Right atrium auricular region (tissue), 2 donors: ENCODE data around the gene RAP1GAP. TPM values are rescaled to one million over a fixed set of nuclear protein-coding genes. Genes with fewer than 3 reads are reported as not detected.

Experiments
- DNase-seq: peaks from one replicate; pipeline ENCODE4 v3.0.0-alpha.2; 2019; ENCODE audit warnings: low spot score
- H3K27ac ChIP-seq, 2 donors: fragments of 200-600 bp; sonication (generic); 1 replicate in 1 of 2; 2 replicates in 1 of 2; pipeline ENCODE4 v1.5.1; 2016 to 2019
- H3K27me3 ChIP-seq, 2 donors: fragments of 200-600 bp; sonication (generic); one replicate each; pipeline versions ENCODE4 v1.5.1 to v1.6.0; 2017 to 2019
- H3K36me3 ChIP-seq: fragments of 200-600 bp; sonication (generic); one replicate; pipeline ENCODE4 v1.5.1; 2016
- H3K4me1 ChIP-seq, 2 donors: fragments of 200-600 bp; sonication (generic); one replicate each; pipeline versions ENCODE4 v1.5.1 to v1.6.0; 2017 to 2019
- H3K4me3 ChIP-seq, 2 donors: fragments of 200-600 bp; sonication (generic); 1 replicate in 1 of 2; 2 replicates in 1 of 2; pipeline ENCODE4 v1.5.1; 2017 to 2019; ENCODE audit warnings: mild to moderate bottlenecking in 1 of 2, moderate library complexity in 1 of 2
- H3K9me3 ChIP-seq, 2 donors: fragments of 200-600 bp; sonication (generic); one replicate each; pipeline ENCODE4 v1.5.1; 2019
- CTCF ChIP-seq, 2 donors: fragments of 200-600 bp; sonication (generic); IDR thresholded peaks; one replicate each; pipeline ENCODE4 v1.5.1; 2019; ENCODE audit warnings: antibody characterized with exemption in 2 of 2
- total RNA-seq, 2 donors: library from RNA; depleted of rRNA; stranded (reverse); fragments of >200 nt; gene quantifications; one replicate each; pipeline ENCODE4 v1.1.0, GENCODE V29; 2016

The RAP1GAP gene
- total RNA-seq, 2 donors from 2014 or later, result 4.0 to 8.4 TPM

DNA sequence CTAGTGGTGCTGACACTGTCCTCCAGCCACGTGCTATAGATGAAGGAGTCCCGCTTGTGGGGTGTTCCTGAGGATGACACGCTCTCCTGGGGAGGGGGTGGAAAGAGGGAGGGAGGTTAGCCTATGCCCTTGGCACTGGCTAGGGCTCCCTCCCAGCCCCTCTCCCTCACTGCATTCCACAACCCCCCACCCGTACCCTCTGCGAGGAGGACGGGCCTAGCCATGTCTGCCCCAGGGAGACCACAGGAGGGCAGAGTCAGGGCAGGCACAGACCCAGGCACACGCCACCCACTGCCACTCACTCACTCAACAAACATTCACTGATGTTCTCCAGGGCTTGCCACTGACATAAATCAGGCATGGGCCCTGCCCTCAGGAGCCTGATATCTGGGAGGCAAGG is 70.7 kb downstream of the RAP1GAP start:
- Histone ChIP-seq H3K27me3 (no peaks in the 10 kb centered on the region), H3K4me3 (no peak overlapping the region), H3K4me1 (no peaks in the 10 kb centered on the region), H3K9me3 (no peaks in the 10 kb centered on the region), H3K36me3 (no peaks in the 10 kb centered on the region), H3K27ac (no peak overlapping the region)
- DNase-seq, result no peak
- no peak for TF ChIP-seq CTCF (IDR thresholded peaks at IDR 0.05)

GRCh38 chr1:21597753-21598152 is 71.4 kb downstream of the RAP1GAP start:
- Histone ChIP-seq H3K9me3 (no peaks in the 10 kb centered on the region), H3K27me3 (no peaks in the 10 kb centered on the region), H3K36me3 (no peaks in the 10 kb centered on the region), H3K4me3 (no peak overlapping the region), H3K27ac (no peak overlapping the region), H3K4me1 (no peaks in the 10 kb centered on the region)
- TF ChIP-seq CTCF (IDR thresholded peaks at IDR 0.05), result no peak
- DNase-seq, result no peak

GRCh38 chr1:21596628-21597027 is 72.5 kb downstream of the RAP1GAP start:
- no peaks in the 10 kb centered on the region for H3K36me3 ChIP-seq
- H3K27me3 ChIP-seq, result no peaks in the 10 kb centered on the region
- no peaks in the 10 kb centered on the region for H3K4me1 ChIP-seq
- no peak overlapping the region for H3K27ac ChIP-seq
- no peaks in the 10 kb centered on the region for H3K9me3 ChIP-seq
- no peak overlapping the region for H3K4me3 ChIP-seq
- TF ChIP-seq CTCF (IDR thresholded peaks at IDR 0.05), result no peak
- no peak for DNase-seq

DNA sequence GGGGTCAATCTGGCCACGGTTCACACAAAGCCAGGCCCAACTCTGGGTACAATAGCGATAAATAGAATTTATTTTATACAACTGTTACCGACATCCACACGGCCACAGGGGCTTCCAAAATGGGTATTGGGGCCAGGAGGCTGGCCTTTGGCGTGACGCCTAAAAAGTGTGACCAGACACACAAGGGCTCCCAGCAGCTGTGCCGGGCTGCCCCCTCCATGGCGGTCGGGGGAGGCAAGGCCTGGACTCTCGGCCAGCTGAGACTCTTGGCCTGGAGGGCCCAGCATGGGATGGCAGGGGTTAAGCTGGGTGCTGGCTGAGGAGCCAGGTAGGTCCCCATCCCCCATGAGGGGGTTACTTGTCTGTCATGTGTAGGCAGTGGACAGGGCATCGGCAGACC is 73.0 kb downstream of the RAP1GAP start:
- H3K4me3 ChIP-seq, result no peak overlapping the region
- no peaks in the 10 kb centered on the region for H3K27me3 ChIP-seq
- H3K4me1 ChIP-seq, result no peaks in the 10 kb centered on the region
- no peak overlapping the region for H3K27ac ChIP-seq
- H3K36me3 ChIP-seq, result no peaks in the 10 kb centered on the region
- no peaks in the 10 kb centered on the region for H3K9me3 ChIP-seq
- no peak for DNase-seq
- no peak for TF ChIP-seq CTCF (IDR thresholded peaks at IDR 0.05)

GRCh38 chr1:21594935-21595897 is 73.9 kb downstream of the RAP1GAP start:
- Histone ChIP-seq H3K4me1 (peaks cover 0 to 2% of the 10 kb centered on the region in 2 donors), H3K9me3 (no peaks in the 10 kb centered on the region), H3K36me3 (no peaks in the 10 kb centered on the region), H3K27me3 (no peaks in the 10 kb centered on the region), H3K4me3 (no peak overlapping the region), H3K27ac (no peak overlapping the region)
- peak; percentile 31 to 66 for TF ChIP-seq CTCF (IDR thresholded peaks at IDR 0.05)
- peak; percentile 71 for DNase-seq
